Neural cell (in vitro differentiated cells): ENCODE measurements around the gene ASH1L.

Experiments
- EP300 ChIP-seq: fragments of 450-650 bp; conservative IDR thresholded peaks from 2 replicates; pipeline ENCODE4 v1.6.1; 2014; ENCODE audit warnings: antibody characterized with exemption, mild to moderate bottlenecking, moderate library complexity; ENCODE audit not compliant: poor library complexity, severe bottlenecking
- EZH2 ChIP-seq: fragments of 200-600, 300-800 bp; shearing (Covaris generic), sonication (generic); IDR thresholded peaks from 2 replicates; pipeline ENCODE4 v1.6.1; 2014; ENCODE audit warnings: antibody characterized with exemption, low read length, borderline replicate concordance, mild to moderate bottlenecking; ENCODE audit not compliant: insufficient read depth, poor library complexity, severe bottlenecking
- MXI1 ChIP-seq: fragments of 450-650 bp; conservative IDR thresholded peaks from 2 replicates; pipeline ENCODE4 v1.6.1; 2014; ENCODE audit warnings: antibody characterized with exemption, mild to moderate bottlenecking; ENCODE audit not compliant: poor library complexity, severe bottlenecking
- POLR2AphosphoS5 ChIP-seq: IDR thresholded peaks from 2 replicates; pipeline ENCODE4 v1.6.1; 2012
- RAD21 ChIP-seq: fragments of 450-650 bp; conservative IDR thresholded peaks from 2 replicates; pipeline ENCODE4 v1.6.1; 2014; ENCODE audit warnings: antibody characterized with exemption, mild to moderate bottlenecking, moderate library complexity
- SMC3 ChIP-seq: fragments of 450-650 bp; conservative IDR thresholded peaks from 2 replicates; pipeline ENCODE4 v1.6.1; 2014; ENCODE audit warnings: antibody characterized with exemption, mild to moderate bottlenecking, moderate library complexity; ENCODE audit not compliant: poor library complexity
- TAF1 ChIP-seq: IDR thresholded peaks from 2 replicates; pipeline ENCODE4 v1.6.1; 2012; ENCODE audit warnings: low read depth
- TF ChIP-seq, protein P1 (sequence below): fragments of 450-650 bp; IDR thresholded peaks from 2 replicates; pipeline ENCODE4 v1.5.1; 2014; ENCODE audit warnings: antibody characterized with exemption, mild to moderate bottlenecking, moderate library complexity; ENCODE audit not compliant: poor library complexity, severe bottlenecking
- TF ChIP-seq, protein P2 (sequence below): IDR thresholded peaks from 2 replicates; pipeline ENCODE4 v1.6.1; 2012; ENCODE audit warnings: borderline replicate concordance

DNA sequence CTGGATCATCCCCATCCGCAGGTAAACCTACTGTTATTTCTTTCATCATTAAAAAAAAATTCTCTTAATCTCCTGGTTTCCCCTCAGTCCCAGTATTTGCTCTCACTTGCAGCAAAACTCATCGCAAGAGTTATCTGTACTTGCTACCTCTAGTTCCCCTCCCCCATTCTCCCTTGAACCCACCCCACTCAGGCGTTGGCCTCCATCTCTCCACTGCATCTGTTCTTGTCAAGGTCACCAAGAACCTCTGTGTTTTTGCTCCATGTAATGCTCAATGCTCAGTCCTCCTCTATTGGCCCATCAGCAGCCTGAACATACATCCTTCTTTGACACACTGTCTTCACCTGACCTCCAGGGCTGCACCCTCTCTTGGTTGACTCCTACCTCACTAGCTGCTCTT is 265.9 kb downstream of the ASH1L start:
- TF ChIP-seq, protein P1, sequence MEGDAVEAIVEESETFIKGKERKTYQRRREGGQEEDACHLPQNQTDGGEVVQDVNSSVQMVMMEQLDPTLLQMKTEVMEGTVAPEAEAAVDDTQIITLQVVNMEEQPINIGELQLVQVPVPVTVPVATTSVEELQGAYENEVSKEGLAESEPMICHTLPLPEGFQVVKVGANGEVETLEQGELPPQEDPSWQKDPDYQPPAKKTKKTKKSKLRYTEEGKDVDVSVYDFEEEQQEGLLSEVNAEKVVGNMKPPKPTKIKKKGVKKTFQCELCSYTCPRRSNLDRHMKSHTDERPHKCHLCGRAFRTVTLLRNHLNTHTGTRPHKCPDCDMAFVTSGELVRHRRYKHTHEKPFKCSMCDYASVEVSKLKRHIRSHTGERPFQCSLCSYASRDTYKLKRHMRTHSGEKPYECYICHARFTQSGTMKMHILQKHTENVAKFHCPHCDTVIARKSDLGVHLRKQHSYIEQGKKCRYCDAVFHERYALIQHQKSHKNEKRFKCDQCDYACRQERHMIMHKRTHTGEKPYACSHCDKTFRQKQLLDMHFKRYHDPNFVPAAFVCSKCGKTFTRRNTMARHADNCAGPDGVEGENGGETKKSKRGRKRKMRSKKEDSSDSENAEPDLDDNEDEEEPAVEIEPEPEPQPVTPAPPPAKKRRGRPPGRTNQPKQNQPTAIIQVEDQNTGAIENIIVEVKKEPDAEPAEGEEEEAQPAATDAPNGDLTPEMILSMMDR, result no peak
- TF ChIP-seq TAF1 (no peak), MXI1 (no peak), EZH2 (no peak), POLR2AphosphoS5 (no peak), EP300 (no peak), RAD21 (no peak), SMC3 (no peak)
- TF ChIP-seq, protein P2, sequence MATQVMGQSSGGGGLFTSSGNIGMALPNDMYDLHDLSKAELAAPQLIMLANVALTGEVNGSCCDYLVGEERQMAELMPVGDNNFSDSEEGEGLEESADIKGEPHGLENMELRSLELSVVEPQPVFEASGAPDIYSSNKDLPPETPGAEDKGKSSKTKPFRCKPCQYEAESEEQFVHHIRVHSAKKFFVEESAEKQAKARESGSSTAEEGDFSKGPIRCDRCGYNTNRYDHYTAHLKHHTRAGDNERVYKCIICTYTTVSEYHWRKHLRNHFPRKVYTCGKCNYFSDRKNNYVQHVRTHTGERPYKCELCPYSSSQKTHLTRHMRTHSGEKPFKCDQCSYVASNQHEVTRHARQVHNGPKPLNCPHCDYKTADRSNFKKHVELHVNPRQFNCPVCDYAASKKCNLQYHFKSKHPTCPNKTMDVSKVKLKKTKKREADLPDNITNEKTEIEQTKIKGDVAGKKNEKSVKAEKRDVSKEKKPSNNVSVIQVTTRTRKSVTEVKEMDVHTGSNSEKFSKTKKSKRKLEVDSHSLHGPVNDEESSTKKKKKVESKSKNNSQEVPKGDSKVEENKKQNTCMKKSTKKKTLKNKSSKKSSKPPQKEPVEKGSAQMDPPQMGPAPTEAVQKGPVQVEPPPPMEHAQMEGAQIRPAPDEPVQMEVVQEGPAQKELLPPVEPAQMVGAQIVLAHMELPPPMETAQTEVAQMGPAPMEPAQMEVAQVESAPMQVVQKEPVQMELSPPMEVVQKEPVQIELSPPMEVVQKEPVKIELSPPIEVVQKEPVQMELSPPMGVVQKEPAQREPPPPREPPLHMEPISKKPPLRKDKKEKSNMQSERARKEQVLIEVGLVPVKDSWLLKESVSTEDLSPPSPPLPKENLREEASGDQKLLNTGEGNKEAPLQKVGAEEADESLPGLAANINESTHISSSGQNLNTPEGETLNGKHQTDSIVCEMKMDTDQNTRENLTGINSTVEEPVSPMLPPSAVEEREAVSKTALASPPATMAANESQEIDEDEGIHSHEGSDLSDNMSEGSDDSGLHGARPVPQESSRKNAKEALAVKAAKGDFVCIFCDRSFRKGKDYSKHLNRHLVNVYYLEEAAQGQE, result no peak
